Measurements from ENCODE around the gene GPRASP2. TPM values are rescaled to one million over a fixed set of nuclear protein-coding genes. Genes with fewer than 3 reads are reported as not detected.

GPRASP2 gene
- total RNA-seq, 2 donors from 2014 or later, result 12.9 to 20.8 TPM

GRCh38 chrX:102727761-102728160 is 15.5 kb downstream of the GPRASP2 start:
- H3K36me3 ChIP-seq (ENCODE audit: control insufficient read depth, insufficient read depth, low read length), result no peaks in the 10 kb centered on the region

GRCh38 chrX:102728646-102729045 is 16.4 kb downstream of the GPRASP2 start:
- 100% methylated on average over 1 of the region's 1 CpG; no CpG with 5 or more reads in 1 of the 2 experiments for WGBS, 2 experiments (ENCODE audit: insufficient coverage in 1 of 2, insufficient read length in 1 of 2)
- Histone ChIP-seq H3K9ac (ENCODE audit: extremely low read depth, low read length, poor library complexity, severe bottlenecking) (no peak overlapping the region), H3K9me3 (ENCODE audit: control insufficient read depth, low read length) (no peaks in the 10 kb centered on the region), H3K27ac (ENCODE audit: low read depth, low read length) (no peak overlapping the region), H3K27me3 (ENCODE audit: control insufficient read depth, insufficient read depth, low read length, poor library complexity, severe bottlenecking) (no peaks in the 10 kb centered on the region), H3K4me1 (ENCODE audit: control insufficient read depth, insufficient read depth, low read length) (no peaks in the 10 kb centered on the region), H3K36me3 (ENCODE audit: control insufficient read depth, insufficient read depth, low read length) (no peaks in the 10 kb centered on the region), H3K4me3 (ENCODE audit: low read length) (no peak overlapping the region)
- Mint-ChIP-seq H3K4me3 (no peak overlapping the region), H3K4me1 (peaks cover 1% of the 10 kb centered on the region), H3K27me3 (ENCODE audit: insufficient read depth) (no peaks in the 10 kb centered on the region), H3K36me3 (ENCODE audit: low read depth) (no peaks in the 10 kb centered on the region), H3K27ac (no peak overlapping the region), H3K9me3 (peaks cover 58% of the 10 kb centered on the region)
- TF ChIP-seq CTCF (conservative IDR thresholded peaks at IDR 0.05), result no peak
- no peak for DNase-seq

More at GRCh38 chrX:102727761-102728160, 15.5 kb downstream of the GPRASP2 start:
- no peaks in the 10 kb centered on the region for H3K36me3 Mint-ChIP-seq (ENCODE audit: low read depth)
- no peak overlapping the region for H3K4me3 ChIP-seq (ENCODE audit: low read length)
- no peaks in the 10 kb centered on the region for H3K27me3 ChIP-seq (ENCODE audit: control insufficient read depth, insufficient read depth, low read length, poor library complexity, severe bottlenecking)
- WGBS, 2 experiments (ENCODE audit: insufficient coverage in 1 of 2, insufficient read length in 1 of 2), result 83 to 88% methylated on average over 1 of the region's 1 CpG
- no peak overlapping the region for H3K27ac ChIP-seq (ENCODE audit: low read depth, low read length)
- H3K27me3 Mint-ChIP-seq (ENCODE audit: insufficient read depth), result no peaks in the 10 kb centered on the region
- H3K9me3 Mint-ChIP-seq, result peaks cover 56% of the 10 kb centered on the region
- TF ChIP-seq CTCF (conservative IDR thresholded peaks at IDR 0.05), result no peak
- DNase-seq, result no peak
- H3K4me3 Mint-ChIP-seq, result no peak overlapping the region
- H3K27ac Mint-ChIP-seq, result no peak overlapping the region
- no peaks in the 10 kb centered on the region for H3K4me1 ChIP-seq (ENCODE audit: control insufficient read depth, insufficient read depth, low read length)
- no peaks in the 10 kb centered on the region for H3K9me3 ChIP-seq (ENCODE audit: control insufficient read depth, low read length)
- no peak overlapping the region for H3K9ac ChIP-seq (ENCODE audit: extremely low read depth, low read length, poor library complexity, severe bottlenecking)
- H3K4me1 Mint-ChIP-seq, result no peaks in the 10 kb centered on the region

- no peak overlapping the region for H3K27ac Mint-ChIP-seq
- H3K4me3 Mint-ChIP-seq, result no peak overlapping the region
- H3K9ac ChIP-seq (ENCODE audit: extremely low read depth, low read length, poor library complexity, severe bottlenecking), result no peak overlapping the region
- no peak overlapping the region for H3K4me3 ChIP-seq (ENCODE audit: low read length)
- WGBS, 2 experiments (ENCODE audit: insufficient coverage in 1 of 2, insufficient read length in 1 of 2), result 69 to 100% methylated on average over 3 to 6 of the region's 7 CpGs
- no peak for DNase-seq
- no peaks in the 10 kb centered on the region for H3K36me3 Mint-ChIP-seq (ENCODE audit: low read depth)
- H3K27me3 Mint-ChIP-seq (ENCODE audit: insufficient read depth), result no peaks in the 10 kb centered on the region
- H3K9me3 Mint-ChIP-seq, result peaks cover 48% of the 10 kb centered on the region
- no peak for TF ChIP-seq CTCF (conservative IDR thresholded peaks at IDR 0.05)
- H3K4me1 ChIP-seq (ENCODE audit: control insufficient read depth, insufficient read depth, low read length), result no peaks in the 10 kb centered on the region
- H3K27ac ChIP-seq (ENCODE audit: low read depth, low read length), result no peak overlapping the region
- no peaks in the 10 kb centered on the region for H3K36me3 ChIP-seq (ENCODE audit: control insufficient read depth, insufficient read depth, low read length)
- peaks cover 15% of the 10 kb centered on the region for H3K4me1 Mint-ChIP-seq
- H3K27me3 ChIP-seq (ENCODE audit: control insufficient read depth, insufficient read depth, low read length, poor library complexity, severe bottlenecking), result no peaks in the 10 kb centered on the region
- H3K9me3 ChIP-seq (ENCODE audit: control insufficient read depth, low read length), result no peaks in the 10 kb centered on the region
Observed at GRCh38 chrX:102739657-102740056, 27.4 kb downstream of the GPRASP2 start.
